ENCODE data around the gene GABRB2.
"Not testable (repeated sequence)": the region's sequence is repeated elsewhere in the genome, so short reads cannot be mapped to it uniquely, and the experiment has no call there.

Gene GABRB2

GRCh38 chr5:161302559-161302958, 244.0 kb downstream of the GABRB2 start:
- H3K27me3 ChIP-seq, result no peaks in the 10 kb centered on the region
- peaks cover 0 to 22% (median 2%) of the 10 kb centered on the region in 4 donors for H3K4me1 ChIP-seq
- TF ChIP-seq CTCF (IDR thresholded peaks at IDR 0.05), result no peak
- H3K9me3 ChIP-seq, result no peaks in the 10 kb centered on the region
- no peak for DNase-seq
- H3K27ac ChIP-seq, result no peak overlapping the region
- no peak overlapping the region for H3K4me3 ChIP-seq
- no peaks in the 10 kb centered on the region for H3K36me3 ChIP-seq
- intact Hi-C loops (cut with DNase I; ENCODE audit: low total_unique reads), result no loop called here

GRCh38 chr5:161301586-161301985, 244.9 kb downstream of the GABRB2 start:
- no peak for TF ChIP-seq CTCF (IDR thresholded peaks at IDR 0.05)
- Histone ChIP-seq H3K27ac (no peak overlapping the region), H3K36me3 (no peaks in the 10 kb centered on the region), H3K27me3 (no peaks in the 10 kb centered on the region), H3K9me3 (no peaks in the 10 kb centered on the region), H3K4me1 (peaks cover 0 to 22% (median 2%) of the 10 kb centered on the region in 4 donors), H3K4me3 (no peak overlapping the region)
- DNase-seq, result no peak
- intact Hi-C loops (cut with DNase I; ENCODE audit: low total_unique reads), result no loop called here

DNA sequence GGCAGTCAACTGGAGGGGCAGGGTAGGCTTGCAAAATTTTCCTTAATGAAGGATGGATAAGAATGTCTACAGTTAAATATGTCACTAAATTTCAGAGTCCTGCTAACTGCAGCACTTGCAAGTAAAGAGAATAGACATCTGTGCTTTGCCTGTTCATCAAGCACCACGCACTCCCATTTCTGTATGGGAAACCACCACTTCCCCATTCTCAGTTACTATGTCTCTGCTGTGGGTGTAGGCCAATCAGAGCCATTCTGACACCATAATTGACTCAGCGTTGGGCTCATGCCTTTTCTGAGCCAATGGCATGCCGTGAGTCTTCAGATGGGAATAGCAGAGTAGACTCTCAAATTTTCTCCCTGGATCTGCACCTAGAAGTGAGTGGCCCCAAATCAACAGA, 247.5 kb downstream of the GABRB2 start:
- intact Hi-C loops (cut with DNase I; ENCODE audit: low total_unique reads), result no loop called here
- TF ChIP-seq CTCF (IDR thresholded peaks at IDR 0.05), result no peak
- no peak for DNase-seq
- H3K9me3 ChIP-seq, result no peaks in the 10 kb centered on the region
- H3K27me3 ChIP-seq, result no peaks in the 10 kb centered on the region
- H3K4me1 ChIP-seq, result peaks cover 0 to 22% (median 2%) of the 10 kb centered on the region in 4 donors
- H3K4me3 ChIP-seq, result no peak overlapping the region
- H3K36me3 ChIP-seq, result no peaks in the 10 kb centered on the region
- no peak overlapping the region for H3K27ac ChIP-seq

- peaks cover 0 to 12% (median under 1%) of the 10 kb centered on the region in 4 donors for H3K4me1 ChIP-seq
- DNase-seq; H3K4me3 ChIP-seq; H3K9me3 ChIP-seq; intact Hi-C loops (cut with DNase I; ENCODE audit: low total_unique reads); H3K36me3 ChIP-seq; H3K27ac ChIP-seq; H3K27me3 ChIP-seq: not testable (repeated sequence)
These were observed 249.1 kb downstream of the GABRB2 start for GRCh38 chr5:161297388-161297787.

- H3K36me3 ChIP-seq, result no peaks in the 10 kb centered on the region
- H3K4me3 ChIP-seq, result no peak overlapping the region
- no peaks in the 10 kb centered on the region for H3K9me3 ChIP-seq
- DNase-seq, result no peak
- H3K27ac ChIP-seq, result no peak overlapping the region
- intact Hi-C loops (cut with DNase I; ENCODE audit: low total_unique reads), result no loop called here
- no peaks in the 10 kb centered on the region for H3K4me1 ChIP-seq
- TF ChIP-seq CTCF (IDR thresholded peaks at IDR 0.05), result no peak
- H3K27me3 ChIP-seq, result no peaks in the 10 kb centered on the region
These were observed 250.7 kb downstream of the GABRB2 start for GRCh38 chr5:161295721-161296250.

DNA sequence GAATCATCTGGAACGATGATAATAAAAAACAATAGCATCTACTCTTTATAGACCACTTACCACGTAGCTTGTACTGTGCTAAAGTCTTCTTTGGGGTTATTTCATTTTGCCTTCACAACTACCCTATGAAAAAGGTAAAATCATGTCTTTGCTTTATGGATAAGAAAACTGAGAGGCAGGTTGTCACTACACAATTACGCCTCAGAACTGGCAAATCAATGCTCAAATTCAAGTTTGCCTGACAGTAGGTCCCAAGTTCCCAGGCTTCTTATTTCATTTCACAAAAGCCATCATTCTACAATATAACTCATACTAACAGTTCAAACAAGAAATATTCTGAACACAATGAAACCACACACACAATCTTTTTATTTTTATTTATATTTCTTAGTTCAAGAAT, 258.5 kb downstream of the GABRB2 start:
- no peak for DNase-seq
- no peaks in the 10 kb centered on the region for H3K4me1 ChIP-seq
- H3K9me3 ChIP-seq, result no peaks in the 10 kb centered on the region
- intact Hi-C loops (cut with DNase I; ENCODE audit: low total_unique reads), result no loop called here
- H3K4me3 ChIP-seq, result no peak overlapping the region
- no peaks in the 10 kb centered on the region for H3K36me3 ChIP-seq
- no peak for TF ChIP-seq CTCF (IDR thresholded peaks at IDR 0.05)
- no peak overlapping the region for H3K27ac ChIP-seq
- H3K27me3 ChIP-seq, result no peaks in the 10 kb centered on the region
